Measurements from ENCODE around the gene STEAP1B. TPM values are rescaled to one million over a fixed set of nuclear protein-coding genes. Genes with fewer than 3 reads are reported as not detected.

Gene STEAP1B
- total and polyA plus RNA-seq, 2 of the 4 experiments (the other 2 are of a cell fraction) = 7.9 to 13.8 TPM

- Histone ChIP-seq H3K9ac (ENCODE audit: low read depth, low read length) (no peak overlapping the region), H3K14ac (replicated peaks; ENCODE audit: low read depth, low read length) (no peak overlapping the region), H3K27me3 (ENCODE audit: control insufficient read depth, insufficient read depth, low read length) (no peaks in the 10 kb centered on the region), H4K5ac (ENCODE audit: low read depth, low read length) (no peak overlapping the region), H3K27ac (ENCODE audit: insufficient read depth, low read length) (no peak overlapping the region), H4K8ac (ENCODE audit: low read depth in 2 of 2, low read length in 2 of 2) (no peak overlapping the region), H3K23ac (ENCODE audit: low read depth, low read length) (no peak overlapping the region), H3K4ac (ENCODE audit: low read depth, low read length) (no peak overlapping the region), H2BK20ac (ENCODE audit: low read depth, low read length) (no peak overlapping the region), H2BK120ac (ENCODE audit: low read depth, low read length) (no peak overlapping the region), H2BK5ac (ENCODE audit: low read depth, low read length, poor library complexity, severe bottlenecking) (no peak overlapping the region), H3K18ac (ENCODE audit: low read depth, low read length) (no peak overlapping the region), H2AK9ac (replicated peaks; ENCODE audit: low read depth, low read length, poor library complexity) (no peak overlapping the region), H4K20me1 (ENCODE audit: insufficient read depth, low read length) (no peaks in the 10 kb centered on the region), H2AK5ac (ENCODE audit: low read depth, low read length) (no peak overlapping the region), H3K56ac (ENCODE audit: extremely low read depth, insufficient read depth, low read length) (no peak overlapping the region), H3K9me1 (ENCODE audit: insufficient read depth, low read length) (no peaks in the 10 kb centered on the region), H4K91ac (ENCODE audit: insufficient read depth, low read depth, low read length) (no peak overlapping the region), H3K79me1 (ENCODE audit: low read depth in 1 of 2, low read length in 2 of 2) (no peaks in the 10 kb centered on the region), H2AFZ (replicated peaks; ENCODE audit: low read length, poor library complexity) (no peak overlapping the region), H3K36me3 (ENCODE audit: control insufficient read depth, insufficient read depth, low read length) (no peaks in the 10 kb centered on the region), H2BK15ac (ENCODE audit: low read depth, low read length) (no peak overlapping the region), H3K4me3 (ENCODE audit: insufficient read depth, low read depth, low read length) (no peak overlapping the region), H3K9me3 (ENCODE audit: control insufficient read depth, insufficient read depth, low read length) (no peaks in the 10 kb centered on the region), H3K4me1 (ENCODE audit: control insufficient read depth, insufficient read depth, low read length) (no peaks in the 10 kb centered on the region), H3K4me2 (ENCODE audit: low read depth, low read length) (no peak overlapping the region)
- TF ChIP-seq POLR2A (IDR thresholded peaks at IDR 0.05; ENCODE audit: low read depth, low read length) (no peak), RCOR1 (IDR thresholded peaks at IDR 0.05; ENCODE audit: insufficient replicate concordance, low read length) (no peak), NFE2L2 (IDR thresholded peaks at IDR 0.05; ENCODE audit: low read depth, low read length) (no peak), ELK1 (IDR thresholded peaks at IDR 0.05; ENCODE audit: borderline replicate concordance, low read depth, low read length) (no peak), BHLHE40 (IDR thresholded peaks at IDR 0.05; ENCODE audit: low read depth, low read length) (no peak), USF2 (IDR thresholded peaks at IDR 0.05; ENCODE audit: low read depth, low read length) (no peak), RFX5 (IDR thresholded peaks at IDR 0.05; ENCODE audit: low read depth, low read length) (no peak), MAZ (IDR thresholded peaks at IDR 0.05; ENCODE audit: borderline replicate concordance, low read depth, low read length) (no peak), MXI1 (IDR thresholded peaks at IDR 0.05; ENCODE audit: borderline replicate concordance, low read depth, low read length) (no peak), CHD1 (IDR thresholded peaks at IDR 0.05; ENCODE audit: low read depth, low read length) (no peak), SMC3 (IDR thresholded peaks at IDR 0.05; ENCODE audit: low read depth, low read length) (no peak), CTCF (conservative IDR thresholded peaks at IDR 0.05; ENCODE audit: low read depth, low read length) (no peak), FOS (IDR thresholded peaks at IDR 0.05; ENCODE audit: low read depth, low read length) (no peak), MAFK (IDR thresholded peaks at IDR 0.05; ENCODE audit: low read depth, low read length) (no peak), RAD21 (IDR thresholded peaks at IDR 0.05; ENCODE audit: low read length) (no peak), CEBPB (IDR thresholded peaks at IDR 0.05; ENCODE audit: low read depth, low read length) (no peak)
- WGBS, 2 experiments (ENCODE audit: extremely low coverage in 2 of 2, insufficient read length in 1 of 2) = no CpG with 5 or more reads among the region's 2 CpGs
- in situ Hi-C loops (cut with MboI; ENCODE audit: low sequenced_read_pairs) = no loop called here
- no TSS peak for BruUV-seq (replicated peaks)
- POLR2A ChIA-PET (ENCODE audit: unreplicated experiment) = interaction anchor here (0.5 kb wide), 1 partner anchor 13 kb away, joined by 4 read pairs; no protein-coding TSS in a partner anchor
- intact Hi-C loops (cut with micrococcal nuclease) = no loop called here
- ATAC-seq (ENCODE audit: low read depth) (no peak), DNase-seq (no peak)
- CTCF ChIA-PET = no interaction called here
- dilution Hi-C loops (cut with HindIII; ENCODE audit: low sequenced_read_pairs, unreplicated experiment) = no loop called here
These were observed 72.1 kb downstream of the STEAP1B start for GRCh38 chr7:22427855-22428254.
